ENCODE data around the gene MUC2. TPM values are rescaled to one million over a fixed set of nuclear protein-coding genes. Genes with fewer than 3 reads are reported as not detected.

Gene MUC2
- total and polyA plus RNA-seq, 2 of the 13 experiments (the other 11 are each of a cell fraction or from before 2014, with no cell fraction given) = not detected

- peak; percentile 50 for TF ChIP-seq TEAD3 (CRISPR knock-in tag; optimal IDR thresholded peaks at IDR 0.05; ENCODE audit: borderline replicate concordance)
- peak; percentile 44 for TF ChIP-seq XRCC5 (optimal IDR thresholded peaks at IDR 0.05; ENCODE audit: low read length)
- peak; percentile 66 for TF ChIP-seq YY1 (IDR thresholded peaks at IDR 0.05; ENCODE audit: insufficient read depth, insufficient replicate concordance, low read depth, low read length)
- 0 out of 2 replicates have a peak, but pooled peaks have one; percentile 50 for TF ChIP-seq ZIK1 (CRISPR knock-in tag; IDR thresholded peaks at IDR 0.05; ENCODE audit: borderline replicate concordance, low read depth)
- no peak for TF ChIP-seq ZNF235 (CRISPR knock-in tag; IDR thresholded peaks at IDR 0.05; ENCODE audit: borderline replicate concordance)
- no peak for TF ChIP-seq FOXA3 (CRISPR knock-in tag; IDR thresholded peaks at IDR 0.05)
- TF ChIP-seq ZNF337 (CRISPR knock-in tag; IDR thresholded peaks at IDR 0.05; ENCODE audit: borderline replicate concordance, low read depth) = no peak
- TF ChIP-seq TGIF2 (CRISPR knock-in tag; IDR thresholded peaks at IDR 0.05) = 0 out of 2 replicates have a peak, but pooled peaks have one; percentile 22
- peak; percentile 7 for TF ChIP-seq AGO1 (IDR thresholded peaks at IDR 0.05; ENCODE audit: low read depth, low read length, poor library complexity, severe bottlenecking)
- peak; percentile 18; the same call in 1 of the 2 replicates for TF ChIP-seq ELF1 (CRISPR knock-in tag; IDR thresholded peaks at IDR 0.05)
- peak; percentile 63; the same call in 1 of the 2 replicates for TF ChIP-seq ZNF788 (CRISPR knock-in tag; IDR thresholded peaks at IDR 0.05; ENCODE audit: borderline replicate concordance)
- peak; percentile 100 for TF ChIP-seq STAG1 (CRISPR knock-in tag; IDR thresholded peaks at IDR 0.05)
- TF ChIP-seq TAF1 (CRISPR knock-in tag; IDR thresholded peaks at IDR 0.05) = no peak
- peak; percentile 50; the same call in 1 of the 2 replicates for TF ChIP-seq ZBED4 (CRISPR knock-in tag; IDR thresholded peaks at IDR 0.05; ENCODE audit: borderline replicate concordance)
- TF ChIP-seq ZNF790 (CRISPR knock-in tag; IDR thresholded peaks at IDR 0.05; ENCODE audit: borderline replicate concordance) = no peak
- TF ChIP-seq NR1H2 (CRISPR knock-in tag; IDR thresholded peaks at IDR 0.05; ENCODE audit: borderline replicate concordance, low read depth) = no peak
- peak; percentile 73; the same call in 1 of the 2 replicates for TF ChIP-seq ZNF619 (CRISPR knock-in tag; IDR thresholded peaks at IDR 0.05)
- TF ChIP-seq, protein P1, sequence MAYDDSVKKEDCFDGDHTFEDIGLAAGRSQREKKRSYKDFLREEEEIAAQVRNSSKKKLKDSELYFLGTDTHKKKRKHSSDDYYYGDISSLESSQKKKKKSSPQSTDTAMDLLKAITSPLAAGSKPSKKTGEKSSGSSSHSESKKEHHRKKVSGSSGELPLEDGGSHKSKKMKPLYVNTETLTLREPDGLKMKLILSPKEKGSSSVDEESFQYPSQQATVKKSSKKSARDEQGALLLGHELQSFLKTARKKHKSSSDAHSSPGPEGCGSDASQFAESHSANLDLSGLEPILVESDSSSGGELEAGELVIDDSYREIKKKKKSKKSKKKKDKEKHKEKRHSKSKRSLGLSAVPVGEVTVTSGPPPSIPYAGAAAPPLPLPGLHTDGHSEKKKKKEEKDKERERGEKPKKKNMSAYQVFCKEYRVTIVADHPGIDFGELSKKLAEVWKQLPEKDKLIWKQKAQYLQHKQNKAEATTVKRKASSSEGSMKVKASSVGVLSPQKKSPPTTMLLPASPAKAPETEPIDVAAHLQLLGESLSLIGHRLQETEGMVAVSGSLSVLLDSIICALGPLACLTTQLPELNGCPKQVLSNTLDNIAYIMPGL (CRISPR knock-in tag; IDR thresholded peaks at IDR 0.05; ENCODE audit: borderline replicate concordance in 1 of 2, low read depth in 1 of 2) = peak; percentile 35 to 38; a peak in 1 of 4 replicates
Measured at GRCh38 chr11:1050581-1051355, 23.9 kb upstream of the MUC2 start (continued).

Measured in HepG2 (cell line).